Esophagus (tissue), 2 donors: Measurements from ENCODE around the gene MSMP. TPM values are rescaled to one million over a fixed set of nuclear protein-coding genes. Genes with fewer than 3 reads are reported as not detected.

Experiments used
- H3K27ac ChIP-seq, 2 donors: one replicate each; pipeline ENCODE4 v1.5.1; 2013; ENCODE audit warnings: low read depth in 2 of 2, mild to moderate bottlenecking in 2 of 2, inconsistent platforms in 1 of 2, low read length in 1 of 2, moderate library complexity in 1 of 2
- H3K27me3 ChIP-seq, 2 donors: one replicate each; pipeline ENCODE4 v1.6.1; 2013; ENCODE audit warnings: low read length in 2 of 2, control low read depth in 1 of 2, mild to moderate bottlenecking in 1 of 2; ENCODE audit not compliant: insufficient read depth in 2 of 2, control insufficient read depth in 1 of 2
- H3K36me3 ChIP-seq, 2 donors: one replicate each; pipeline ENCODE4 v1.6.1; 2013; ENCODE audit warnings: low read length in 1 of 2; ENCODE audit not compliant: control insufficient read depth in 2 of 2, insufficient read depth in 2 of 2
- H3K4me1 ChIP-seq, 2 donors: one replicate each; pipeline ENCODE4 v1.6.1; 2013; ENCODE audit warnings: low read length in 1 of 2; ENCODE audit not compliant: control insufficient read depth in 2 of 2, insufficient read depth in 2 of 2
- H3K4me3 ChIP-seq, 2 donors: one replicate each; pipeline ENCODE4 v1.5.1; 2013; ENCODE audit warnings: low read length in 2 of 2, mild to moderate bottlenecking in 2 of 2, low read depth in 1 of 2, moderate library complexity in 1 of 2
- H3K9me3 ChIP-seq, 2 donors: one replicate each; pipeline ENCODE4 v1.6.1; 2013; ENCODE audit warnings: mild to moderate bottlenecking in 2 of 2, low read depth in 1 of 2, low read length in 1 of 2, moderate library complexity in 1 of 2; ENCODE audit not compliant: control insufficient read depth in 2 of 2, insufficient read depth in 1 of 2
- WGBS, 2 donors: extraction: QIAGEN DNeasy Blood & Tissue Kit; methylation state at CpG; one replicate each; pipeline ENCODE4 v1.1.7; 2013; 5-methylcytosine and 5-hydroxymethylcytosine counted together
- polyA plus RNA-seq, 2 donors: library from polyadenylated mRNA; stranded (reverse); fragments of 200-250 nt; gene quantifications; one replicate each; pipeline ENCODE4 v1.2.3, GENCODE V29; 2013
- donor health status: healthy with polysubstance abuse.
- donor health status: Bipolar disorder and iron deficiency.

MSMP gene
- polyA plus RNA-seq, 2 donors = 0.06 TPM; not detected in 1

DNA sequence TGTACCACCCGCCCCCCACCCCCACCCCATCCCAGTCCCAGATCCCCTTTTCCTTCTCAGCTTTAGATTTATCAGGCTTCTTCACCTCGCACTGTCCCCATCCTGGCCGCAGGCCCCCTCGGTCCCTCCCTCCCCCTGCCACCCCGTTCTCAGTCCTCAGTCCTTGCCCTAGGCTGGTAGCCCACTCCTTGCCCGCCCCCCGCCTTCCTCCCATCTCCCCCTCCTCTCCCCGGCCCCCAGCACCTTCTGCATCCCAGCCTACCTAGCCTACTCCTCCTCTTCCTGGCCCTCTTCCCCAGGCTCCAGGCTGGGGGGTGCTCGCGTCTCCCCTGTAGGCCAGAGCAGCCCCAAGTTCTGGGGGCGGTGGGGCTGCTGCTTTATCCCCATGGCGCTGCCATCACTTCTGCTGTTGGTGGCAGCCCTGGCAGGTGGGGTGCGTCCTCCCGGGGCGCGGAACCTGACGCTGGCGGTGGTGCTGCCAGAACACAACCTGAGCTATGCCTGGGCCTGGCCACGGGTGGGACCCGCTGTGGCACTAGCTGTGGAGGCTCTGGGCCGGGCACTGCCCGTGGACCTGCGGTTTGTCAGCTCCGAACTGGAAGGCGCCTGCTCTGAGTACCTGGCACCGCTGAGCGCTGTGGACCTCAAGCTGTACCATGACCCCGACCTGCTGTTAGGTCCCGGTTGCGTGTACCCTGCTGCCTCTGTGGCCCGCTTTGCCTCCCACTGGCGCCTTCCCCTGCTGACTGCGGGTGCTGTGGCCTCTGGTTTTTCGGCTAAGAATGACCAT, 38.1 kb upstream of the MSMP start:
- no peaks in the 10 kb centered on the region for H3K27me3 ChIP-seq
- no peak overlapping the region for H3K4me3 ChIP-seq
- H3K36me3 ChIP-seq = no peaks in the 10 kb centered on the region
- 83 to 86% methylated on average over 32 to 34 of the region's 34 CpGs for WGBS, 2 donors
- H3K4me1 ChIP-seq = no peaks in the 10 kb centered on the region
- H3K9me3 ChIP-seq = no peaks in the 10 kb centered on the region
- no peak overlapping the region for H3K27ac ChIP-seq

DNA sequence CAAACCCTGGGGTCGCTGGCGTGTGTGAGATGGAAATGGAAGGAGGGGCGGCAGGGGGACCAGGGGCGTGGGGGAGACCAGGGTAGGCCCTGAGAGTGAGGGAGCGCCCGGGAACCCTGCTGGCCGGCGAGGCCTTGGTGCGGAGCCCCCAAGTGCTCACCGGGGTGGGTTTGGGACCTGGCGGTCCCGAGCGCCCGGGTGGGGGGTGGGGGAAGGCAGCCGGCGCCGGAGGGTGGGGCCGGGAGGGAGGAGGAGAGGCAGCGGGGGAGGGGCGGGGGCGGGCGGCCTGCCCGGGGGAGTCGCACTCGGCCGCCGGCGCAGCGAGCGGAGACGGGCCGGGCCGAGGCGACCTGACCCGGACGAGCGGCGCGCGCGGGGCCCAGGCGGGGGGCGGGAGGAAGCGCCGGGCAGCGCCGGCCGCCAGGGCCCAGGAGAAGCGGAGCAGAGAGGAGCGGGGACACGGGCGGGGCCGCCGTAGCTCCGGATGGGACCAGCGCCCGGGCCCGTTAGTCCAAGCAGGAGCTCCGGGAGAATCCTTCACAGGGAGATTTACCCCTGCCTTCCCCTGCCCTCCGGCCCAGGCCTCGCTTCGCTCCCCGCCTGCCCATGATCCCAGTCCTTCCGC, 37.3 kb upstream of the MSMP start, which contains the start of gene NPR2:
TSS of gene NPR2 (plus strand) at position 295 of the 625 bp plus-strand sequence. CDS start 818 bp downstream, outside the sequence.
- 16 to 22% methylated on average over 20 to 64 of the region's 64 CpGs for WGBS, 2 donors
- Histone ChIP-seq H3K4me1 (no peaks in the 10 kb centered on the region), H3K4me3 (peak within 1 kb of the TSS; percentile 14 to 47), H3K27ac (peak within 1 kb of the TSS; percentile 73 to 76), H3K9me3 (no peaks in the 10 kb centered on the region), H3K27me3 (no peaks in the 10 kb centered on the region), H3K36me3 (no peaks in the 10 kb centered on the region)

DNA sequence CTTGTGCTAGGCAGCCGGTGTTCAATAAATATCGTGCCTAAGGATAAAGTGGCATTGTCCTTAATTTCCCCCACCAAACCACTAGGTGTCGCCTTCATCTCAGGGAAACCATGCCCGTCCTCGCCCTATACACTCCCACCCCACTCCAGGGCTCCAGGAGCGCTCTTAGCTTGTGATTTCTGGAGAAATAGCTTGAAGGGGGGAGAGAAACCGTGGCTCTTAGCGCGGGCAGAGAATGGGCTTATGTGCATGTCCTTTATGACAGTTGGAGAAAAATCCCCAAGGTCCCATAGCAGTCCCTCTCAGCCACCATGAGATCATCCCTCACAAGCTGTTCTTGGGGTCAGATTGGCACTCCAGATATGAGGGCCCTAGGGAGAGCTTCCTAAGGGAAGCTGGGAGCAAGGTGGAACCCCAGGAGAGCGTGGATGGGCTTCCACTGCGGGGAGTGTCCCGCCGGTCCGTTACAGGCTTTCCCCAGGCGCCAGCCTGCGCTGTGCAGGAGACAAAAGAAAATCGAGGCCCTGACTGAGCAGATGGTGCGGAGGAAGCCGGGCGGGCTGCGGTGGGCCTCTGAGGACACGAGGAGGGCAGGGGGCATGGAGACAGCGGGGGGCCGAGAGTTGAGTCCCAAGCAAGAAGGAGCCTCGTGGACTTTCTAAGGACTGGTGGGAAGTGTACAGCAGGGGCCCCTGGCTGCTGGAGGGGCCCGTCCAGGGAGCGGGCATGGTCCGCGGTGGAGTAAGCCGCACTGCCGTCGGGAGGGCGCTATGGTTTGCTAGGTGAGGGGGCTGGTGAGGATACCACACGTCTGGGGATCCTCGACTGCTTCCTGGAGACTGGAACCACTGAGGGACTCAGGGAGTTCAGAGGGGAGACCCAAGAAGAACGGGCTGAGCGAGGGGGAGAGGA, 36.6 kb upstream of the MSMP start:
- H3K36me3 ChIP-seq = no peaks in the 10 kb centered on the region
- H3K4me3 ChIP-seq = no peak overlapping the region
- H3K27me3 ChIP-seq = no peaks in the 10 kb centered on the region
- peak overlapping the region; percentile 73 to 76 for H3K27ac ChIP-seq
- H3K4me1 ChIP-seq = no peaks in the 10 kb centered on the region
- H3K9me3 ChIP-seq = no peaks in the 10 kb centered on the region
- WGBS, 2 donors = 39 to 41% methylated on average over 37 of the region's 37 CpGs

DNA sequence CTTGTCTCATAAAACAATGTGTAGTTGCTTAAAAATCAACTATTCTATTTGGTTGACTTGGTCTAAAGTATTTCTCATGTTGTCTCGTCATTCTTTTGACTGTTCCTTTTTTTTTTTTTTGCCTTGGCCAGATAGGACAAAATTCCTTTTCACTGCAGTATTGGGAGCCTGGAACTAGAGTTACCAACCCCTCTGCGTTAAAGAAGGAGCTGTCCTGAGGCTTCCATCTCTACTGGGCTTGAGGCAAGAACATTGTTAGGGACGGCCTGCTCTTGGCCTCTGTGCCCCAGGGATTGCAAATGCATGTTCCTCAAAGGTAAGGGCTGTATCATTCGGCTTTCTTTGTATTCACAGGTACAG, 35.9 kb upstream of the MSMP start:
- H3K9me3 ChIP-seq = no peaks in the 10 kb centered on the region
- no peak overlapping the region for H3K27ac ChIP-seq
- no peaks in the 10 kb centered on the region for H3K27me3 ChIP-seq
- no peak overlapping the region for H3K4me3 ChIP-seq
- WGBS, 2 donors = 33 to 35% methylated on average over 4 of the region's 4 CpGs
- no peaks in the 10 kb centered on the region for H3K36me3 ChIP-seq
- no peaks in the 10 kb centered on the region for H3K4me1 ChIP-seq

DNA sequence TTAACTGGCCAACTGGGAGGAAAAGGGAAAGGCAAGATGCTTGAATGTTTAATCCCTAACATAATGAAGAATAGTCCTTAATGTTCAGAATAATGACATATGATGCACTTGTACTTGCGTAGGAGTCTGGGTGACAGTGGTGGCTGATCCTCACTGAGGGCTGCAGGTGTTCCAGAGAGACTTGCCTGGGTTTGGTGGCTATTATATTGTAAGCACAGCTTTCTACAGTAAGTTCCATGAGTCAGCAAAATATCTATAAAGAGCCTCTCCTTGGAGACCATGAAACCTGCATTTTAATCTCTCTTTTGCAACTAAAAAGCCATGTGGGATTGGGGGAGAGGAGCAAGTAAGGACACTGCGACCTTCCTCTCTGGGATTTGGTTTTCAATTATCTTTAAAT, 35.5 kb upstream of the MSMP start:
- 90 to 93% methylated on average over 2 of the region's 2 CpGs for WGBS, 2 donors
- no peaks in the 10 kb centered on the region for H3K27me3 ChIP-seq

DNA sequence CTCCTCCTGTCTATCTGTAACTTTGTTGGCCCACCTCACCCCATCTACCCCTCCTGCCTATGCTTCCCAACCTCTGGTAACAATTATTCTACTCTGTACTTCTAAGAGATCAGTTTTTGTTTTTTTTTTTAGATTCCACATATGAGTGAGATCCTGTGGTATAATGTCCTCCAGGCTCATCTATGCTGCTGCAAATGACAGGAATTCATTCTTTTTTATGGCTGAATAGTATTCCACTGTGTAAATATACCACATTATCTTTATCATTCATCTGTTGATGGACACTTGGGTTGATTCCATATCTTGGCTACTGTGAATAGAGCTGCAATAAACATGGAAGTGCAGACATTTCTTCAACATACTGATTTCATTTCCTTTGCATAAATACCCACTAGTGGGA, 29.3 kb upstream of the MSMP start:
- no peak overlapping the region for H3K27ac ChIP-seq
- H3K36me3 ChIP-seq = no peaks in the 10 kb centered on the region

More for the DNA sequence above, 35.5 kb upstream of the MSMP start:
- Histone ChIP-seq H3K9me3 (no peaks in the 10 kb centered on the region), H3K4me3 (no peak overlapping the region), H3K36me3 (no peaks in the 10 kb centered on the region), H3K27ac (no peak overlapping the region), H3K4me1 (no peaks in the 10 kb centered on the region)

DNA sequence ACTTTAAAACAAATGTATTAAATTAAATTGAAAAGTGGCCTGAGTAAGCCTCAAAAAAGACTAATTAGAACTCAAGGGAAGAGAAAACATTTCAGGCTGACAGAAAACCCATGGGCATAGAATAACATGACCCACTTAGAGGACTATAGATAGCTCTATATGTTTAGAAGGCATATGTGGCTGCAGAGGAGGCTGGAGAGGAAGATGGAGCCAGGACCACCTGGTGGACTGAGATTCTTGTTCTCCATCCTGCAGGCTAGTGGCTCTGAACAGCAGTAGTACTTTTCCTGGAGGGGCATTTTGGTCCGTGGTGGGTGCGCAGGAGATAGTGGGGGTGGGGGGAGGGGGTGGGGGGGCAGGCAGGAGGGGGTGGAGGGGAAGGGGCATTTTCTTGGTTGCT, 27.0 kb upstream of the MSMP start:
- no peak overlapping the region for H3K4me3 ChIP-seq
- 82 to 89% methylated on average over 2 of the region's 2 CpGs for WGBS, 2 donors

More for the DNA sequence above, 29.3 kb upstream of the MSMP start:
- Histone ChIP-seq H3K9me3 (no peaks in the 10 kb centered on the region), H3K4me3 (no peak overlapping the region), H3K4me1 (no peaks in the 10 kb centered on the region), H3K27me3 (no peaks in the 10 kb centered on the region)

DNA sequence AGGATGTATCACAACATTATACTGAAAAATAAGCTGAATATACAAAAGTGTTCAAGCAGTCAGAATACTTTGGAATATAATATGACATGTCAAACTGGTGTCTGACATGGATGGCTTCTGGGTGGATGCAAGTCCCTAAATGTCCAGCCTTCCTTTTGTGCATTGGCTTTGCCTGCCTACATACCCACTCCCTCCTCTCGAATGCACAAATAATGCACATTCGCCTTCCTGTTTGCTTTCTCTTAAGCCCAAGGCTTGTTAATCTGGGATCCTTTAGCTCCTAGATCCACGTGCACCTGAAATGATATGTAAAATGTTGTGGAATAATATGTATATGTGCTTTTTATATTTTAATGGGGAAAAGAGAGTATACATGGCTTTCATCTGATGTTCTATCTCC, 24.4 kb upstream of the MSMP start:
- H3K4me3 ChIP-seq = no peak overlapping the region
- WGBS, 2 donors = 88 to 92% methylated on average over 3 of the region's 3 CpGs
- H3K9me3 ChIP-seq = no peaks in the 10 kb centered on the region
- H3K27ac ChIP-seq = no peak overlapping the region
- H3K27me3 ChIP-seq = no peaks in the 10 kb centered on the region
- no peaks in the 10 kb centered on the region for H3K4me1 ChIP-seq
- H3K36me3 ChIP-seq = no peaks in the 10 kb centered on the region

More for the DNA sequence above, 27.0 kb upstream of the MSMP start:
- H3K9me3 ChIP-seq = no peaks in the 10 kb centered on the region
- H3K4me1 ChIP-seq = no peaks in the 10 kb centered on the region
- no peaks in the 10 kb centered on the region for H3K36me3 ChIP-seq
- H3K27ac ChIP-seq = no peak overlapping the region
- no peaks in the 10 kb centered on the region for H3K27me3 ChIP-seq

DNA sequence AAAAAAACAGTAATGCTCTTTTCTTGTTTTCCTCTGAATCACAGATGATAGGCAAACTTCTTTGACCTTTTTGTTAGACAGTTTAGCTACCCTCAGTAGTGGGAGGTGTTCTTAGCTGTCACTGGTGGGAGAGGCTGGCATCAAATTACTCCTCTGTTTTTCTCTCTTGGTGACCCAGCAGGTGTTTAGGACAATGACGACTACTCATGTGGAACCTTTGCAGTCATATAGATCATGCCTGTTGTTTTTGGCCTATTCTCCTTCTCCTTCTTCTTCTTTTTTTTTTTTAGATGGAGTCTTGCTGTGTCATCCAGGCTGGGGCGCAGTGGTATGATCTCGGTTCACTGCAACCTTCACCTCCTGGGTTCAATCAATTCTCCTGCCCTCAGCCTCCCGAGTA, 21.9 kb upstream of the MSMP start:
- Histone ChIP-seq H3K27me3 (no peaks in the 10 kb centered on the region), H3K36me3 (no peaks in the 10 kb centered on the region), H3K27ac (no peak overlapping the region), H3K4me1 (no peaks in the 10 kb centered on the region), H3K4me3 (no peak overlapping the region), H3K9me3 (no peaks in the 10 kb centered on the region)
- WGBS, 2 donors = 77 to 85% methylated on average over 4 of the region's 4 CpGs
